CD4-positive, alpha-beta T cell treated with Interleukin-4 for 1 hour (primary cell): ENCODE results near the gene MYMK.

Experiments
- DNase-seq, 2 donors: peaks; one replicate each; pipeline ENCODE4 v3.0.0-alpha.2; 2020 to 2022

MYMK gene

DNA sequence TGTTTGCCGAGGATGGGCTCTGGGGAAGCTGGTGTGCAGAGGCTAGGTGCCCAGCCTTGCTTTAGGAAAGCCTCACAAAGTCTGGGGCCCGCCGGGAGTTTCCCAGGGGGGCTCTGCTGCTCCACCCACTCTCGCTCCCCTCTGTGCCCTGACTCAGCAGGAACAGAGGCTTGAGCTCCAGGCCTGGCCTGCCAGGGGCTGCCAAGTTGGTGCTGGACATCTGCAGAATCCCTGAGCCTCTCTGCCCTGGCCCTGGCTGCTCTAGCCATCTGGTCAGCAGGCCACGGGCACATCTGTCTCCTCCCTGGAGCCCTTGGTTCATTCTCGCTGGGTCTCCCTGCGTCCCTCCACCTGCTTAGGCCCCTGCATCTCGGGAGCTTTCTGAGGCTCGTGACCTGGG is 9.1 kb upstream of the MYMK start:
- no peak for DNase-seq

DNA sequence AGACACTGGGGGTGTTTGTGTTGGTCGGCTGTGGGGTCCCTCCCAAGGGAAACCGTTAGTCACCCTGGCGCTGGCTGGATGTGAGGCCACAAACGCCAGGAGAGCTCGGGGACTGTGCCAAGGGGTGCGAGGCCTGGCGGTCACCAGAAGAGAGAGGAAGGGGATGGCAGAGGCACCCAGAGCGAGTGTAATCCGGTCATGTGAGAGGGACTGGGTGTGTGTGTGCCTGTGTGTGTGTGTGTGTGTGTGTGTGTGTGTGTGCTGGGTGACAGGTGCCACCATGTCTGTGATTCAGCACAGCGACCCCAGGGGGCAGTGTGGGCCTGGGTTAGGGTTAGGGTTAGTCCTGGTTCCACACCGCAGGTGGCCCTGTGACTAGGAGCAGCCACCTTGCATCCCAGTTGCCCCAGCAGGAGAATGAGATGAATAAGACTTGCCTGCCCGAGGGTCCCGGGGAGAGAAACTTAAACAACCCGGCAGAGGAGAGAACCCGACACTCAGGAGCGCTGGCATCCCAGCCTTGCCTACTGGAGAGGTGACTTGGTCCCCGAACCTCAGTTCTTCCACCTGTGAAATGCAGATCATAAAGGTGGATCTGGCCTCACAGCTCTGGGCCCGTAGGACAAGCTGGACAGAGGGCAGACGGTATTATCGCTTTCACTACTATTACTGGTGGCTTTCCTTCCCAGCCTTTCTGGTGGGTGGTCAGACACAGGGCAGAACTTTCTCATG is 8.3 kb upstream of the MYMK start:
- DNase-seq = peak; percentile 71 to 73

DNA sequence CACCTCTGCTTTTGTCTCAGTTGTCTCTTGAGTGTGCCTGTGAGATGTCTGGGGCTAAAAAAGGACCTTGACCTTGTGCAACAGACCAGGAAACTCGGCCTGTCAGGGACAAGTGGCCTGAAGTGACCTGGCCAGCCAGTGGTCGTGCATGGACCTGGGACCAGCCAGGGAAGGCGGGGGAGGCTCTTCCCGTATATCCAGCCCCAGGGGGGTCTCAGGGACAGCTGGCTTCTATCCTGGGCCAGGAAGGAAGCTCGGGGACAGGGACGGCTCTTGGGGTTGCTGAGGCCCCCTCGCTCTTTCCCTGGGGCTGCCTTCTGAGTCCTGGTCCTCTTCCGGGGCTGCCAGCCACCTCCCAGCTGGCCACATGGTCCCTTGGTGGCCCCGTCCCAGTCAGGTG is 6.5 kb upstream of the MYMK start:
- DNase-seq = no peak

DNA sequence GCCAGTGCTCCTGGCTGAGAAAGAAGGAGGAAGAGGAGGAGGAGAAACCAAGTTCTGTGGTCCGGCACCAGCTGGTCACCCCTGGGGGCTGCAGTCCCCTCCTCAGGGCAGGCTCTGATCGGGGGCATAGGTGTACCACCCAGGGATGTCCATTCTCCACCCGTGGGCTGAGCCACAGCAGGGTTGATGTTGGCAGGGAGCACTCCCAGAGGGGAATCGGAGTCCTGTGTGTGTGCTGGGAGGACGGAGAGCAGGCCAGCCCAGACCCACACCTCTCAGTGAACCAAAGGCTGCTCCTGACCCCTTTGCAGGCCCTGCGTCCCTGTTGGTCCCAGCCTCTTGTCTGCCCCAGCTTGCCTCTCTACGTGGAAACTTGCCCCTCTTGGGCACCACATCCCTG is 5.1 kb upstream of the MYMK start:
- no peak for DNase-seq

DNA sequence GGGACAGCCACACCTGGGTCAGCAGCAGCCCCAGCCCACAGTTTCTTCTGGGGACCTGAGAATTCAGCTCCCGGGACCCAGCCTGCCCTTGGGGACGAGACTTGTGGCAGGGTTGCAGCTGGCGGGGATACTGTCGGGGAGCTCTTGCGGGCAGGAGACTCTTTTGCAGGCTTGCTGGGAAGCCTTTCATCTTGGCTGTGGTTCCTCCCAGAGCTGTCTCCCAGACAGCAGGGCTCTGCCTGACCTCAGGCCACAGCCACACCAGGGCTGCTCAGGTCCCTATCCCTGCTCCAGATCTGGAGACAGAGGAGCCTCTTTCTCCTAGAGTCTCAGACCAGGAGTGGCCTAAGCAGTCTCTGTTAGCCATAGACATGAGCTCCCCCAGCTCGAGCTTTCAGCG is 4.7 kb upstream of the MYMK start:
- DNase-seq = no peak

DNA sequence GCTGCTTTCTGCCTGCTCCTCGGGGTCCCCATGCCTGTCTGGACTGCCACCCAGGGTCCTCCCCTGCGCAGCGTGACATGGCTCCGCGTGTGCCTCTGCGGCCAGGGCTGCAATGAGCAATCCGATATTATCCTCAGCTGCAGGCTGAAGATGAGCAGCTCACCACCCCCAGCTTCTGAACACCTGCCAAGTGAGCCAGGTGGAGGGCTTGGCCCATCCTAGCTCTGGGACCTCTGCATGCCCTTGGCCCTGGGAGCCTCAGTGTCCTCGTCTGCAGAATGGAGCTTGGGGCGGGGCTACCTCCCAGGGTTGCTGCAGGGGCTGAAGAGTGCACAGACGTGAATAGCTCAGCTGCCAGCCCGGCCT is 4.1 kb upstream of the MYMK start:
- no peak for DNase-seq

DNA sequence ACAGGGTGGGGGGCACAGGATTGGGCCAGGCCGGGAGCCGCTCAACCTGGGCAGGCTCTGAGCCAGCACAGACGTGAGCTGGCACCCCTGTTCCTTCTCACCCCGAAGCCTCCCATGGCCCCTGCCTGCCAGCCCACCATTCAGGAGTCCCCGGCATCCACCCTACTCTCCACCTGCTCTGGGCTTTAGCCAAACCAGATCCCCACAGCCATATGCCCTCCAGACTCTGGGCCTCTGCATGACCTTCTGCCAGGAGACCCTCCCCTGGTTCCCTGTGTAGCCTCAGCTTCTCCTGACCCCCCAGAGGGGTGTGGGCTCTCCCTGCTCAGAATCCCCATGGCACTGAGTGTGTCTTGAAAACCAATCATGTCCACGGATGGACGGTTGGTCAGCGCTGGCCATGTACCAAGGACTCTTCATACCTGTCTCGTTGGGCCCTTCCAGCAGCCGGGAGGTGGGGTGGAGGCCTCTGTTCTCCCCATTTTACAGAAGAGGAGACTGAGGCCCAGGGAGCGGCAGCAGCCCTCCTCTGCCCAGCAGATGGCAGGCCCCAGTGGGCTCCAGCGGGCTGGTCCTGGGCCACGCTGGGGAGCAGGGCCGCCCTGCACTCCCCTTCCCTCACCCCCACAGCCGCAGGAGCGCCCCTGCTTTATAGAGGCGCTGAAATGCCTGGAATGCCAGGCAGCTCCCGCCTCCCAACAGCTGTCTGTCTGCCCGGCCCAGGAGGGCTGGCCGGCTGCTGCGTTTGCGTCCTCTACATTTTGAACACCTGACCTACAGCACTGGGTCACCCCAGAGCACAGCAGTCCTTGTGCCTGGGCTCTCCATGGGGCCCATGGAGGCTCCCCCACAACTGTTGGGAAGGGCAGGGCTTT is 3.5 kb upstream of the MYMK start:
- DNase-seq = no peak

DNA sequence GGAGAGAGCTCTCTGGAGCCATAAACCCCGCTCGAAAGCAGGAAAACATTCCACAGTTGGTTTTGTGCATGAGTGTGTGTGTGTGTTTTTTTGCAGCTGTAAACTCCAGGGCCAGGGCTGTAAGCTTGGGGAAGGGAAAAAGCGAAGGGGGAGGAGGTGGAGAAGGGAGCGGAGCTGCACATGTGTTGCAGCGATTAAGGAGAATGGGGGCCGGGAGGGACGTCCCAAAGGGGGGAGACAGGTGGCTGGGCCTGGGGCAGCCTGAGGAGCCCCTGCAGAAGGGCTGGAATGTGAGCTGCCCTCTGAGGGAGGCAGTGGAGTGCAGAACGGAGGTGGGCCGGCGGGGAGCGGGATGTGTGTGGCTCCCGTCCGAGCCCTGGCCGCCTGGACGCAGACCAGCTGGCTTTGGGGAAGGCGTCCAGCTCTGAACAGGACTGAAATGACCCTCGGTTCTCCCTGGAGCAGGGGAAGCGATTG is 2.7 kb upstream of the MYMK start:
- DNase-seq = no peak

DNA sequence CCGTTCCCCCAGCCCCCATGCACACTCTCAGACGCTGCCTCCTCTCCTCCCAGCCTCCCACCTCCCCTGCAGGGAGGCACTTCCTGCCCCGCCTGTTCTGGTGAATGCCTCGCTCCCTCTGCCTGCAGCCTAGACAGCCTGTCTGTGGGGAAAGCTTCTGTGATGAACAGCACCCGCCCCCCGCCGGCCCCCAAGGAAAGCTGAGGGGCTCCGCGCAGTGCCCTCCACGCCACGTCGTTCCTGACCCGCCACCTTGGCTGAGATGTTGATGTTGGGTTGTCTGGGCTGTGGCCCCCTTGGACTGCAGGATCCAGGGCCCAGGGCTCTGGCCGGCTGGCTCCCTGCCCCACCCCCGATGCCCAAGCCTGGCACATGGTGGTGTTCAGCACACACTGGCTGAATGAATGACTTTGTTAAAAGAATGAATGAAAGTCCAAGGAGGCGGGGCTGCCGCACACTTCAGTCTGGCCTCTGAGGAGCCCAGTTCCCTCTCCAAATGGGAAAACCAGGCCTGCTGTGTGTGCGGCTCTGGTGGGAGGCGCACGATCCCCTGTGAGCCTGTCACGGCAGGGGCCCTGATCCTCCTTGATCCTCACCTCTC is 2.1 kb upstream of the MYMK start:
- no peak for DNase-seq

DNA sequence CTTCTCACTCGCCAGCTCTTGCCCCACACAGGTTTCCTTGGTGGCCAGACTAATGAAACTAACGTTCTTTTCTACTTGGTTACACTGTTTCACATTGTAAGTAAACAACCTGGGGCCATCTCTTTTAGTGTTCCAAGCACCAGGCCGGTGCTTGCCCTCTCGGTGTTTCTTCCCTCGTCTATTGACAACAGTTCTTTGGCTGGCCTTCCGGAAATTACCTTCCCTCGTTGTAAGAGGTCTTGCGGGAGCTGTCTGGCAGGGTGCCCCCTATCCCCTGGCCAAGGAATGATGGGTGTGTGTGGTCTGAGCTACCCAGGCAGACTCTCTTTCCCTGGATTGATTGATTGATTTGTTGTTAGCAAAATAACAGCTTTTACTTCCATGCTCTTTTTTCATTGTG is 918 bp upstream of the MYMK start:
- DNase-seq = no peak

DNA sequence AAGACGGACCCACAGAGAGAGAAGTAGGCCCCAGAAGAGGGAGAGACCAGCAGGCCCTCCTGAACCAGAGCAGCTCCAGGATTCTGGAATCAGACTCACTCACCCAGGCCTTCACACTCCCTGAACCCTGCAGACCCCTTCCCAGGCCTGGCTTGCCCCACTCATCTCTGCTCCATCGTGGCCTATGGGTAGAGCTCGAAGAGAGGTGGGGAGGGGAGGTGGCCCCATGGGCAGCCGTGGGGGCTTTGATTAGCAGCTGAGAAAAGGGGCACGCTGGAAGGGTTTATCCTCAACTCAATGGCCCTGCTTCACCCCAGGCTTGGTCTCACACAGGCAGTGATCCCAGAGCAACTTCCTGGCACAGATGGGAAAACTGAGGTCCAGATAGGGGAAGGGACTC is 613 bp downstream of the MYMK start:
- no peak for DNase-seq

DNA sequence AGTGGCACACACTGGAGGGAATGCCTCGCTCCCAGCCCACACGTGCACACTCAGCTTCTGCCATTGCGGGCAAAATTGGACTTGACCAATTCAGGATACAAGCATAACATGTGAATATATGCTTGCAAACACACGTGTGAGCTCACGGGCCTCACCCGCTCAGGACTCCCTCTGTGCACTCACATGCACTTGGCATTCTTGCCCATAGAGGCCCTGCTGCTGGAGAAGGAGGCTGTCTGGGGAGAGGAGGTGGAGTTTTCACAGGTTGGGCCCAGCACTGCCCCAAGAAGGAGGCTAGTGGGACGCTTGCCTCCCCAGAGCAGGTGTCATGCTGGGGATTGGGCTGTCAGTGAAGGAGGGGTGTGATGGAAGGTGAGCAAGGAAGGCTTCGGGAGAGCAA is 1.7 kb downstream of the MYMK start:
- no peak for DNase-seq

DNA sequence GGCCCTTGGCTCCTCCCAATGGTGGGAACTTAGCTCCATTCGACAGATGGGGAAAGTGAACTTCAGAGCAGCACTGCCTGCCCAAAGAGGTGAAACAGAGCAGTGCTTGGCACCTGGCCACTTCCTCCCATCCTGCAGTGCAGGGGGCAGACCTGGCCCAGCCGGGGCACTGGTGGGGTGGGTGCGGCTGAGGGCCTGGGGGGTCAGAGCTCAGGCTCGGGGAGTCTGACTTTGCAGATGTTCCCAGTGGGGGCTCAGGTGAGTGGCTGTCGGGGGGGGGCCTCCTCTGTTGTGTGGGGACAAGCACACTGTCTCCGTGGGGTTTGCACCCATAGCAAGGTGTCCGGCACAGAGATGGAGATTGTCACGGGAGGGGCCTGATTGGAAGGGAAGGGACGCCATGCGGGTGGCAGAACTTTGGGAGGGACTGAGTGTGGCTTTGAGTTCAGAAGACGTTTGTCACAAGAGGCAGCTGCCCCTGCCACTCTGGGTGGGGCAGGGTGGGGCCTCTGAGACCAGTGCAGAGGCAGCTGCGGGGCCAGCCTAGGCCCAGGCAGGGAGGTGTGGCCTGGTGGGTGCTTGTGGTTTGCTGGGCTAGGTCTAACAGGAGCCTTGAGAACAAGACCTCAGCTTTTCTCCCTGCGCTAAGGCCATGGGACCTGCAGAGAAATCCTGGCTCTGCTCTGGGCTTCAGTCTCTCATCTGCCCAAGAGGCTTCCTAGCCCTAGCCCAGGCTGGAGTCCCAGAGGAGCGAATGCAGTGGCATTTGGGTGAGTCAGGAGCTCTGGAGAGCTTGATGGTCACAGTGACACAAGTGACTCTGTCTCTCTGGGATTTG is 2.5 kb downstream of the MYMK start:
- DNase-seq = no peak

DNA sequence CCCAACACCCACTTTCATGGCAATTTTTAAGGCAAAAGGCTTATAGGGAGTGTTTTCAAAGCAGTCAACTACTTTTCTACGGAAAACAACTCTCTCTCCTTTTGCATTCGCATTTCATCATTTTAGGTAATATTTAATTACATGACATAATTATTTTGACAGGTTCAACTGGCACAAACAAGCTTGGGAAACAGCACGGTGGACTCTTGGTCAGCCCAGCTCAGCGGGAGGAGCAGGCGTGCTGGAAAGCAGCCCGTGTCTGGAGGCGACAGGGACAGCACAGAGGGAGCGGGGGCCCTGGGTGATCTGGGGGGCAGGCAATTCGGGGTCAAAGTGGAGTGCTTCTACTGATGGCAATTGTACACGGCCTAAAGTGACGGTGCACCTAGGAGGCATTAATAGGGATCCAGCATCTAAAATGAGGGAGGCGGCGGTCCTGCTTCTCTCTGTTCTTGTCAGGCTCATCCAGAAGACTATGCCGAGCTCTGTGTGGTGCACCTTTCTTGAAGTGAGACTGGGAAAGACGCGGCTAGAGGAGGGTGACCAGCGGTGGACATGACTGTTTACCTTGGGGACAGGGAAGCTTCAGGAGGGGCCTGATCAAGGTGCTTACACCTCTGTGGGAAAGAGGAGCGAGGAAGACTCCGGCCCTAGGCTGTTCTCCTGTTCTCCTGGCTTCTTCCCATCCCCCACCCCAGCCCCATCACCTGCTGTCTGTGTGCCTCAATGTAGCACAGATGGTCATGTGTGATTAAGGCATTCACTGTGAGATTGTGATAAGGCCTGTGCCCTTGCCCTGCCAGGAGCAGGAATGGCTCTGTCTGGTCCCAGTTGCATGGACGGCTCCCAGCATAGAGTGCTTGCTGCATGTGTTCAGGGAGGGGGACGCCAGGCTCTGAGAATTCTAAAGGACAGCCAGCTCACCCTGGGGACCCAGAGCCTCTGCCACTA is 3.4 kb downstream of the MYMK start:
- DNase-seq = no peak

DNA sequence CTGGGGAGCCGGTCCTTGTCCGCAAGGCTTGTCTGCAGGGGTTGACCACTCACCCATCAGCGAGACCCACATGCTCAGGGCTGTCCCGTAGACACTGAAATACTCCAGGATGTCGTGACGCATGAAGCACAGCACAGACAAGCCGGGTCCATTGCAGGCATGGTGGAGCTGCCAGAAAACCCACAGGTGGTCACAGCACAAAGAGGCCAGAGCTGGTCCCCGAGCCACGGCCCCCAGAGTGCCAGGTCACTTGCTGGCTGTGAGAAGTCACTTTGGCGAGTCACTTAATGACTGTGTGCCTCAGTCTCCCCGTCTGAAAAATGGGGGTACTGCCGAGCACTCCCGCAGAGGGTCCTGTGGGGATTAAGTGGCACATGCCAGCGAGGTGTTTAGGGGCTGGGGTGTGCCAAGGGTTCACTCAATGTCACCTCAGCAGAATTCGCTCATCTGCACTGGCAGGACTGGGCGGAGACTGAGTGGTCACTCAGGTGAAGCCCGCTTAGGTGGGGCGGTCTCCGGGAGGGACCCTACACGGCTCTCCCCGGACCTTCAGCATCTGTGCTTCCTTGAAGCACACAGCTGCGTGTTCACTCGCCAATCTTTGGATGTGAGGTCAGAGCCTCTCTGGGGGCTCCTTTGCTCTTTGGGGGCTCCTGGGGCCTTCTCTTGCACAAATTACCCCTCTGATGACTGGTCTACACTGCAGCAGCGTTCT is 4.5 kb downstream of the MYMK start:
- DNase-seq = no peak

DNA sequence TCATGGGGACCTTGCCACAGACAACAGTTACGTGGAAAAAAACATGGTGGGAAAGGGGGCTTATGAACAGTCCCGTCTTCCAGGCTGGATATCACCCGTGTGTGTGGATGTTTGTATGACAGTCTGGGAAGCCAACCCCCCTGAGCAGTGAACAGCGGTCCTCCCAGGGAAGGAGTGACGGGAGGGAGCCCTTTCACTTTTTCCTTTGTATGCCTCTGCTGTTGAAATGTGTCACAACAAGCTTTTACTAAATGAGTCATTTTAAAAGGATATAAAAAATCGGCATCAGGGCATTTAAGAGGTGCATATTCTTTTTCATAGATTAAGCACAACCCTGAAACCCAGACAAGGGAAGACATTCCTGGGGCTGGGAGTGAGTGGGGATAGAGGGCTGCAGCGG is 5.1 kb downstream of the MYMK start:
- no peak for DNase-seq

DNA sequence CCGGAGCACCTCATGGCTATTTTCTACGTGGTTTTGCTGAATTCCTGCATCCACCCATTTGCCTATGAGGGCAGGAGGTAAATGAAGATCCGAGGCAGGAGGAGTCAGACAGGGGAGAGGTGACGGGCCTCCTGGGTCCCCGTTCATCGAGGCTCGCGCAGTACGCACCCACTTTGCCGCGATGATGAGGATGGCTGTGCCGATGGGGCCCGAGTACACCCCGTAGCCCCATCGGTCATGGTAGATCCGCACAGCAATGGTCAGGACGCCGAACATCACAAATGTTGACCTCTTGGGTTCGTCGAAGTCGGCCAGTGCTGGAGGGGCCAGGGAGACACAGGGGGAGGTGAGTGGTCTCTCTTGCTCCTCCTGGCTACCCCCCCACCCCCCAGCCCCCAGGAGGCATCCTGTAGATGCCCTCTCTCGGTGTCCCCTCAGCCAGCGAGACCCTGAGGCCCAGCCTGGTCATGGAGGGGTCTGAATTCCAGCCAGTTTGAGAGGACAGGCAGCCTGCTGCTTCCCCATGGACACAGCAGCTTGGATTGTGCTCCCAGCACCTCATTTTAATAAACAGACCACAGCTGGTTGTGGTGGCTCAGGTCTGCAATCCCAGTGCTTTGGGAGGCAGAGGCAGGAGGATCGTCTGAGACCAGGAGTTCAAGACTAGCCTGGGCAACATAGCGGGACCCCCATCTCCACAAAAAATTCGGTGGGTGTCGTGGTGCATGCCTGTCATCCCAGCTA is 5.9 kb downstream of the MYMK start:
- no peak for DNase-seq

DNA sequence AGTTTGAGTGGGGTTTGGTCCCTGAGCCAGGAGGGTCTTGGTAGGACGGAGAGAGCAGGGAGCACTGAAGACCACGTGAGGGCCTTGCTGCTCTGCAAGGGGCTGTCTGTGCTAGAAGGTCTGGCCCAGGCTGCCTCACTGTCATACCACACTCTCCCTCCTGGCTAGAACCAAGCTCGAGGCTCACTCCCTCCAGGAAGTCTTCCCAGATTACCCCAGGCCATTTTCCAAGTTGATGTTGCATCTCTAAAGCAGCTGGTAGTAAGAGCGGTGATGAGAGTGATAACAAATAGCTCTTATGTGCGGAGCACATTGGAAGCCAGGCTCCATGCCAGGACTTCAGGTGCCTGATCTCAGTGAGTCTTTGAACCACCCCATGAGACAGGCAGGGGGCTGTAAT is 6.6 kb downstream of the MYMK start:
- DNase-seq = no peak

DNA sequence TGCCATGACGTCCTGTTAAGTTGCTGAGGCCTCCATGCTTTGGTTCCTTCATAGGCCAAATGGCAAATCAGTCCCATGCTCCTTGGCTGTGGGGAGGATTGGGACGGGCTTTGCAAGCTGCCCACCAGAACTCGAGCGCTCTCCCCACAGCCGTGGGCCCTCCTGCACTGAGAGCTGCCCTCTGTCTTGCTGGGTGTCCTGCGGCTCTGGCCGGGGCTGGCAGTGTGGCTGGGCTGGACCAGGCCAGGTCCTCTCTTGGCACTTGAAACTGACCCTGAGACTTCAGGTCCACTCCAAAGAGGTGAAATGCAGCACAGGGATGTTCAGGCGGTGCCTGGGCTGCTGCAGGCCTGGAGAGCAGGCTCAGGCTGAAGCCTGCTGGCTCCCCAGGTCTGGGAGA is 7.0 kb downstream of the MYMK start:
- no peak for DNase-seq

DNA sequence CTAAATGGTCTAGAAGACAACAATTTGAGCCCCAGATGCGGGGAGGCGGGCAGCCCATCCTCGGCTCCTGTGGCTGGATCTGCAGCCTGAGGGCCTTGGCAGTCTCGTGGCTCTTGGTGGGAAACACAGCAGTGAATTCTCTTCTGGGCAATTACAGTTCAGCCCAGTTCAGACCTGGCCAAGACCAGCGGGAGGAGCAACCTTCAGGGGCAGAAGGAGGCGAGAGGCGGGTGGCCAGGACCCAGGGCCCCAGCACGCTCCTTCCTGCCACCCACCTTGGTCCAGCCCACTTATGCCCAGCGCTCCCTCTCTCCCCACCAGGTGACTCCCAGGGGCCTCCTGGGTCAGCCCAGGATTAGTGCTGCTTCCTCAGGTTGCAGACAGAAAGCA is 7.8 kb downstream of the MYMK start:
- no peak for DNase-seq
